HG03520 (cell line): Measurements from ENCODE around the gene WDR6.
A peak's percentile ranks its signal among the peaks of the same experiment; 100 is the strongest.

Experiments used
- ATAC-seq: cut with Tn5 transposase; IDR thresholded peaks from one replicate; pipeline ENCODE4 v1.9.1; 2021; ENCODE audit warnings: mild to moderate bottlenecking, moderate library complexity; ENCODE audit not compliant: unreplicated experiment

The WDR6 gene

GRCh38 chr3:49007068-49007770, at the start of gene WDR6:
WDR6 (plus strand) TSS chr3:49007391; CDS start chr3:49007432, 41 bp downstream.
- peak; percentile 85 for ATAC-seq

DNA sequence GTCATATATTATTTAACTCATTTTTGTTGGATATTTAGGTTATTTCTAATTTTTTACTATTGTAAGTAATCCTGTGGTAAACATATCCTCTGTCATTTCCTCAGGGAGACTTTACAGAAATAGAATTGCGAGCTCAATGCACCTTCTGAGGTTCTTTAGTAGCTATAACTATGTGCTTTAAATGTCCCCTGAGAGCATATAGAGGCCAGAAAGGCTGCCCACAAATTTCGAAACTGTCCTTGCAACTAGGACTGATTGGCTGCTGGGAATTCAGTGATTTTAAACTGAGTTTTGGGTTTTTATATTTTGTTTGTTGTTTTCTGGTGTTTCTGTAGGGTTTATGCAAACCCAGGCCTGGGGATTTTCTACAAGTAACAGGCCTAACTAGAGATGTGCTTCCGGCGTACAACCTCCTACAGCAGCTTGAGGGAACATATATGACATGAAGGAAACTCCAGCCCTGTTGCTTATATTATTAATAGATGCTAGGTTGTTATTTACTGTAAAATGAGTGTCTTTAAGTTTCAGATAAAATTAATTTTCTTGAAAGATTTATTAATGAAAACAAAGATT, 46.3 kb upstream of the WDR6 start:
- ATAC-seq, result no peak

- no peak for ATAC-seq
Measured at GRCh38 chr3:48962340-48962739, 44.9 kb upstream of the WDR6 start.

DNA sequence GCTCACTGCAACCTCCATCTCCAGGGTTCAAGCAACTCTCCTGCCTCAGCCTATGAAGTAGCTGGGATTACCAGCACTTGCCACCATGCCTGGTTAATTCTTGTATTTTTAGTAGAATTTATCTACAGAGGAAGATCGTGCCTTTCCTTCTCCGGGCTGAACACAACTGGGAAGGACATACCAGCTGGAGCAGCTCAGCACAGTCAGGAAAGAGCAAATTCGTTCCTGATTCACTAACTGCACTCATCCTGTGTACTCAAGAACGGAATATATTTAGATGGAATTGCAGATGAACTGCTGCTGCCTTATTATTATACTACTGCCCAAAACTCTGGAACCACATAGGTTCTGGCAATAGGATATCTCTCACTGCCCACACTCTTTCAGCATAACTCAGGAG, 44.3 kb upstream of the WDR6 start:
- no peak for ATAC-seq

DNA sequence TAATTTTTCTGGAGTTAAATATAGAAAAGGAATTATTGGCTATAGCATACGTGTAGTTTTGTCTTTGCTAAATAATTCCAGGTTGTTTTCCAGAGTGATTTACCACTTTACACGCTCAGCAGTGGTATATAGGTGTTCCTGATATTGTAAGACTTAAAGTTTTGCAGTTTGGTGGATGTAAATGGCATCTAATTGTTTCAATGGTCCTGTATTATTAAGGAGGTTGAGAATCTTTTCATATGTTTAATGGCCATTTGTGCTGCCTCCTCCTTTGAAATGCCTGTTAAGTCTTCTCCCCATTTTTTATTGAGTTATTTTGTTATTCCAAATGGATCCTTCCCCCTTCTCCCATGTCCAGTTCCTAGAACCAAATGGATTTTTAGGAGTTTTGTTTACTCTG, 43.6 kb upstream of the WDR6 start:
- no peak for ATAC-seq

DNA sequence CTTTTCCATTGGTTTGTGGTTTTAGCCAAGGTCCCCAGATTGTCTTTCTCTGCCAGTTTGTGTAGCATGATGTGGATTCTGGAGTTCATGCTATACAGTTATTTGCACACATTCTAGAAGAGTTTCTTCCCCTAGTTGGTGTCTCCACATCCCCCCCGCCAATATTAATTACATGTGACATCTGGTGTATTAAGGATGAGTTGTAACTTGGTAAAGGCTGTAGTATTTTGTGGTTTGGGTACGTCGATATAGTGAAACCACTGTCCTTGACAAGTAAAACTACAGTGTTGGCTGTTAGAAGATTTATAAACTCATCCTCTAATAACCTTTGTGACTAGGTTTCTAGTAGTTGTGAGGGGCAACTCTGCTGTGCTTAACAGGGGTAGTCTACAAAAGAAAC, 40.8 kb upstream of the WDR6 start:
- no peak for ATAC-seq

- no peak for ATAC-seq
Measured at GRCh38 chr3:48966876-48967361, 40.3 kb upstream of the WDR6 start.

DNA sequence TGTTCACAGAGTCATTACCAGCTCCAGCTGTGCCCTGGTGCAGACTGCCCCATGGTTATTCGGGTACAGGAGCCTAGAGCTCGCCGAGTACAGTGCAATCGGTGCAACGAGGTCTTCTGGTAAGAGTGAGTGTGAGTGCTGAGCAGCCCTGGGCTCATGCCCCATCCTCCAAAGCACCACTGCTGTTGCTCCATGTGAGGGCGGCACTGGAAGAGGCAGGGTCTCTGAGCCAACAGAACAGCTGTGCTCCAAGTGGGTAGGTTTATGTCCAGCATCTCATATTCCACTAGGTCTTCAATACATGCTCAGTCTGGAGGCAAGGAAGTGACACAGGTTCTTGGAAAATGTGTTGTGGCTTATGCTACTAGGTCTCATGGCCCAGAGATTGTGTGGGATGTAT, 36.6 kb upstream of the WDR6 start:
- no peak for ATAC-seq

GRCh38 chr3:48974076-48974864, 32.9 kb upstream of the WDR6 start:
- no peak for ATAC-seq

DNA sequence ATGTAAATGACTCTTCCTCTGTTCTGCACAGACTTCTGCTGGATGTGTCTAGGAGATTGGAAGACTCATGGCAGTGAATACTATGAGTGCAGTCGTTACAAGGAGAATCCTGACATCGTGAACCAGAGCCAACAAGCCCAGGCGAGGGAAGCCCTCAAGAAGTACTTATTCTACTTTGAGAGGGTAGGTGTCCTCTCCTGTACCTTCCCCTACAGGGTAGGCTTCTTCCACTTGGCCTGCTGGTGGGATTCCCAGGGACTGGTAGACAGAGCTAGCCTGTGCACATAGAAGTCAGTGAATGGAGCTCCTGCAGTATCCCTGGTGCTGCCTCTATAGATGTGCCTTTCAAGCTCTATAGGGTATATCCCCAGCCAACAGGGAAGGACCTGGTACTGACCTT, 27.7 kb upstream of the WDR6 start:
- no peak for ATAC-seq

DNA sequence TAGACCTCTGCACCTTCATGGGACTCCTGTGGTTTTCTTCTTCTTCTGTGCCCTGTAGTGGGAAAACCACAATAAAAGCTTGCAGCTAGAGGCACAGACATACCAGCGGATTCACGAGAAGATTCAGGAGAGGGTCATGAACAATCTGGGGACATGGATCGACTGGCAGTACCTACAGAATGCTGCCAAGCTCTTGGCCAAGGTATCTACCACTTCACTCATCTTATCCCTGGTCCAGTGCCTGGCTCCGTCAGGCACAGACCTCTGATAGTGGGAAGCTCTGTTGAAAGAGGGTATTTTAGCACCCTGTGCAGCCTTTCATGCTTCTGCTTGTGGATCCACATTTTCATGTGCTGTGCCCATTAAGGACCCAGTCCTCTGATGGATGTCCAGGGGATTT, 26.9 kb upstream of the WDR6 start:
- no peak for ATAC-seq

GRCh38 chr3:48982016-48982415, 25.2 kb upstream of the WDR6 start:
- no peak for ATAC-seq

GRCh38 chr3:48982686-48983085, 24.5 kb upstream of the WDR6 start:
- ATAC-seq, result no peak

GRCh38 chr3:48983096-48983495, 24.1 kb upstream of the WDR6 start:
- ATAC-seq, result no peak

- ATAC-seq, result no peak
Measured at GRCh38 chr3:48984663-48985062, 22.5 kb upstream of the WDR6 start.

DNA sequence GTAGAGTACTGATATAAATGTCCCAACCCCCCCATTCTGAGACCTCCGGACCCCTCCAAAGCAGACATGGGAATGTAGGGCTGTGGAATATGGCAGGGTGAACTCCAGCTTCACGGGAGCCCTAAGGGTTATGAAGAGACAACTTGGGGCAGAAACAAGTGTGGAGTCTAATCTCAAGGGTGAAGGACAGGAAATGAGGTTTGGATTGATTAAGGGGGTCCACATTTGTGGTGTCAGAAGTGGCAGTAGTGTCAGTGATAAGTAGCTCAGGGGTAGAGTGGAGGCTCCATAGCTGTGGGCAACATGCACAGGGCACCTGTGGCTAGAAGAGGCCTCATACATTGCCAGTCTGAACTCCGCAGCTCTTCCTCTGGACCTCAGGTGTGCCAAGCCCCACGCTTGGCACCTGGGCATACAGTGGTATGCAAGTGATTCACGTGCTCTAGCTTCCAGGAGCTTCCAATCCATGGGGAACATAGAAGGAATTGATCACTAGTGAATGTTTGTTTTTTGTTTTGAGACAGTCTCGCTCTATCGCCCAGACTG, 21.3 kb upstream of the WDR6 start:
- ATAC-seq, result no peak

DNA sequence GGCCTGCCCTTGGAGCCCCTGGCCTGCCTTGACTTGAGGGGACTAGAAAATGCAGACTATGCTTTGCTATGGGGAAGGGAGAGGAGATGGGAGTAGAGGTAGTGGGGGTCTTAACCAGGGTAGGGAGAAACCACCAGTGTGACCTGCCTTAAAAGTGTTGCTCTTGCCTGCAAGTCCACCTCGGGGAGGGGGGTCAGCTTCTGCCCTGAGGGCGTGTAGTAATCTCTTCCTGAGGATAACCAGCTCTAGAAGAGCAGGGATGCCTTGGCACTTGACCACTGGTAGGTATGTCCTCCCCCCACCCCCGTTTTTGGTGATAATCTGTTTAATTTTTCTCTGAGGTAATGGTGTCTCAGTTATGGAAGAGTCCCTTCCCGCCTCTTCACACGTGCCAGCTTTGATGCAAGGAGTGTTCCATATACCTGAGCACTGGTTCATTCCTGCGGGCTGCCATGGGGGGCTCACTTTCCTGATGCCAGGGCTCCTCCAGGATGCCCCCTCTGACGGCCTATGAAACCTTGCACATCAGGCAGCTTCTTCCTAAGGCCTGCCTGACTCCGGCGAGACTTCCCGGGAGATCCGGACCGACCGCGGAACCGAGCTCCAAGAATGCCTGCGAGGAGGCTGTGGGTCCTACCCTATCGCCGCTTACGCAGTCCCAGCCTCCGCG, 17.9 kb upstream of the WDR6 start:
- no peak for ATAC-seq

GRCh38 chr3:48989796-48990635, 17.2 kb upstream of the WDR6 start, which contains the start of gene P4HTM:
P4HTM (plus strand) TSS chr3:48990241; CDS start chr3:48990257, 16 bp downstream.
- ATAC-seq, result peak; percentile 42

GRCh38 chr3:48990636-48991469, 16.3 kb upstream of the WDR6 start:
- peak; percentile 15 for ATAC-seq
